Ureter (tissue), 1 donor: Measurements from ENCODE around the gene RPTOR. TPM values are rescaled to one million over a fixed set of nuclear protein-coding genes. Genes with fewer than 3 reads are reported as not detected.
"Not testable (repeated sequence)": the region's sequence is repeated elsewhere in the genome, so short reads cannot be mapped to it uniquely, and the experiment has no call there.

Source experiments
- DNase-seq: peaks from one replicate; pipeline ENCODE4 v3.0.0-alpha.2; 2020; ENCODE audit warnings: low spot score
- total RNA-seq: library from RNA; stranded (reverse); gene quantifications from one replicate; pipeline ENCODE4 v1.2.4, GENCODE V29; 2023
- donor health status: DM: yes; HTN: yes; CAD: no.

Gene RPTOR
- total RNA-seq, 1 donor from 2014 or later: 64.2 TPM

DNA sequence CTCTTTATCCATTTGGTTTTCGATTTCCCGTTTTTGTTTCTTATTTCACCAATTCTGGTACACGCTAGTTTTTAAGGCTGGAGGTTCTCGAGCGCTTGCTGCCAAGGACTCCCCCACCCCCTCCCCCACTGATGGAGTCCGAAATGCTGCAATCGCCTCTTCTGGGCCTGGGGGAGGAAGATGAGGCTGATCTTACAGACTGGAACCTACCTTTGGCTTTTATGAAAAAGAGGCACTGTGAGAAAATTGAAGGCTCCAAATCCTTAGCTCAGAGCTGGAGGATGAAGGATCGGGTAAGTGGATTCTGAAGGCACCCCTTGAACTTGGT is 825 bp downstream of the RPTOR start:
- no peak for DNase-seq

DNA sequence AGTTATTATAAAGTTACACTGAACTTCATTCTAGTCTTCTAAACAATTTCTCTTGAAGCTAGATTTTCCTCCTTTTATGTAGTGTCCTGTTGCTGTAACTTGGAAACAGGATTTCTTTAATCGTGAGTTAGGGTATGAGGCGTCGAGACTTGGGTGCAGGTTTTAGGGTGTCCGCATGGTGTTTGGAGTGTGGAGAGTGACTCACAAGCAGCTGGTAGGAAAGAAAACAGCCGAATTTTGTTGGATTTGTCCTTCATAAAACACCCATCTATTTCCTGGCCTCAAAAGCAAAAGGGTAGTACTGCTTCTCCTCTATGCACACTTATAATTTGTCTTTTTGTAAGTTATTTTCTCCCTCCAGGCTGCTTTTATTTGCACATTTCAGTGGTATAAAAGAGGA is 1.6 kb downstream of the RPTOR start:
- no peak for DNase-seq

DNA sequence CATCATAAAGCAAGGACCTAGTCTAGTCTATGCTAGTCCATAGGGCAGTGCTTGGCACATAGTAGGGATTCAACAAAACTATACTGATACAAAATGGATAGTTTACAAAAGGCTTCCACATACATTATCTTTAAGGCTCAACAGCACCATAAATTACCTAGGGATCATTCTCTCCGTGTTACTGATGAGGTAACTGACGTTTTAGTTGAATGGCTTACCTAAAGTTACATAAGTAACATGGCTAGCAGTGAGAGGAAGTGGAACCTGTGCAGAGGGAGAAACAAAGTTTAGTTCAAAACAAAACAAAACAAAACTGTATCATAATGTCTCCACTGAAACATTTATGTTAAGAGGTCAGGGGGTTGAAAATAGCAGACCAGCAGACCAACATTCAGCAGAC is 7.9 kb downstream of the RPTOR start:
- no peak for DNase-seq

DNA sequence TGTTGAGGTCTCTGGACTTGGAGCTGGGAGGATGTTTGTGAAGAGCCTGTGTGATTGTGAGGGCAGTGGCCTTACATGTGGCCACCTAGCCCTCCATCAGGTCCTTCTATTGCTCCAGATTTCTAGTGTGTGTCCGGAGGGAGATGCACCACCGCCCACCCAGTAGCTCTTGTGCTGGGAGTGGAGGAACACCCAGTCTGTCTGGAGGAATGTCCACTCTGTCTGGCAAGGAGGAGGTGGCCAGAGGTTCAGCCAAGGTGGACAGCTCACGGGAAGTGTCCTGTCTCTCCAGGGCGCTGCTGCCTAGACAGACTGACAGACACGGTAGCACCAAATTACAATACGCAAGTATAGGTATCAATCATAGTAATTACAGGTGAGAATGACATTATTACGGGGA is 10.6 kb downstream of the RPTOR start:
- no peak for DNase-seq

DNA sequence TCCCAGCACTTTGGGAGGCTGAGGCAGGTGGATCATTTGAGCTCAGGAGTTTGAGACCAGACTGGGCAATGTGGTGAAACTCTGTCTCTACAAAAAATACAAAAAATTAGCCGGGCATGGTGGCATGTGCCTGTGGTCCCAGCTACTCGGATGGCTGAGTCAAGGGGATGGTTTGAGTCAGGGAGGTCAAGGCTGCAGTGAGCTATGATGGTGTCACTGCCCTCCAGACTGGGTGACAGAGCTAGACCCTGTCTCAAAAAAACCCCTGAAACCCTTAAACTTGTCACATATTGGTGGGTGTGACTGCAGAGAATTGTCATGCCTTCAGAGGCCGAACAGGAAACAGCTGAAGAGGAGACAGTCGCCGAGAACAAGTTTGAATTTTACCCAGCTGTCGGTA is 13.4 kb downstream of the RPTOR start:
- DNase-seq: no peak

DNA sequence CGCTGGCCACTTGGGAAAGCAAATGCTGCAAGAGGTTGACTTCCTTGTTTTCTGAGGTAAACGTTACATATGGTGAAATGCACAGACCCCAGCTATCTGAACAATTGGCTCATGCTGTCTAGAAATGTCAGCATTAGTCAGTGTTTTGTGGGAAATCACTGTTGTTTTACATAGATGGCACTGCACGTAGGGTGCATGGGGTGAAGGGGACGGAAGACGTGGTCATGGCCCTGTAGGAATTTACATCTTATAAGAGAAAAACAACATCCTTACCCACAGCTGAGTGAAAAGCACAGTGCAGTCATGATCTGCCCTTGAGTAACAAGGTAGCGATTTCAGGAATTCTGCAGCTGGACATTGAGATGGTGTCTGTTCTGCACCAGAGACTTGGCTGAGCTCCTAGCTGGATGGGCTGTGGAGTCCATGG is 15.2 kb downstream of the RPTOR start:
- DNase-seq: no peak

DNA sequence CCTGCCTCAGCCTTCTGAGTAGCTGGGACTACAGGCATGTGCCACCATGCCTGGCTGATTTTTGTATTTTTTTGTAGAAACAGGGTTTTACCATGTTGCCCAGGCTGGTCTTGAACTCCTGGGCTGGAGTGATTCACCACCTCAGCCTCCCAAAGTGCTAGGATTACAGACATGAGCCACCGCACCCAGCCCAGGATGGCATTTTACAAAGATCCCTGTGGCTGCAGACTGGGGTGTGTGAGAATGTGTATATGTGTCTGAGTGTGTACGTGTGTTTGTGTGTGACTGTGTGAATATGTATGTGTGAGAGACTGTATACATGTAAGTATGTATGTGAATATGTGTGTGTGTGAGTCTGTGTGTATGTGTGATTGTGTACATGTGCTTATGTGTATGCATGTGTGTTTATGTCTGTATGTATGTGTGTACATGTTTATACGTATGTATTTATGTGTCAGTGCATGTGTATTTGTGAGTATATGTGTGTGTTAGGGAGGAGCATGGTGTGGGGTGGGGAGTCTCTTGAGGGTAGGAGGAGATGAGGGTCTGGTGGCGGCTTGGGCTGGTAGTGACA is 17.0 kb downstream of the RPTOR start:
- no peak for DNase-seq

DNA sequence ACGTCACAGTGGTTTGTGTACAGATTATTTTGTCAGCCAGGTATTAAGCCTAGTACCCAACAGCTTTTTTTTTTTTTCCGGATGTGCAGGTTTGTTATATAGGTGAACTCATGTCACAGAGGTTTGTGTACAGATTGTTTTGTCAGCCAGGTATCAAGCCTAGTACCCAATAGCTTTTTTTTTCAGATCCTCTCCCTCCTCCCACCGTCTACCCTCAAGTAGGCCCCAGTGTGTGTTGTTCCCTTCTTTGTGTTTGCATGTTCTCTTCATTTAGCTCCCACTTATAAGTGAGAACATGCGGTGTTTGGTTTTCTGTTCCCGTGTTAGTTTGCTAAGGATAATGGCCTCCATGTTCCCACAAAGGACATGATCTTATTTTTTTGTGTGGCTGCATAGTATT is 19.9 kb downstream of the RPTOR start:
- no peak for DNase-seq

DNA sequence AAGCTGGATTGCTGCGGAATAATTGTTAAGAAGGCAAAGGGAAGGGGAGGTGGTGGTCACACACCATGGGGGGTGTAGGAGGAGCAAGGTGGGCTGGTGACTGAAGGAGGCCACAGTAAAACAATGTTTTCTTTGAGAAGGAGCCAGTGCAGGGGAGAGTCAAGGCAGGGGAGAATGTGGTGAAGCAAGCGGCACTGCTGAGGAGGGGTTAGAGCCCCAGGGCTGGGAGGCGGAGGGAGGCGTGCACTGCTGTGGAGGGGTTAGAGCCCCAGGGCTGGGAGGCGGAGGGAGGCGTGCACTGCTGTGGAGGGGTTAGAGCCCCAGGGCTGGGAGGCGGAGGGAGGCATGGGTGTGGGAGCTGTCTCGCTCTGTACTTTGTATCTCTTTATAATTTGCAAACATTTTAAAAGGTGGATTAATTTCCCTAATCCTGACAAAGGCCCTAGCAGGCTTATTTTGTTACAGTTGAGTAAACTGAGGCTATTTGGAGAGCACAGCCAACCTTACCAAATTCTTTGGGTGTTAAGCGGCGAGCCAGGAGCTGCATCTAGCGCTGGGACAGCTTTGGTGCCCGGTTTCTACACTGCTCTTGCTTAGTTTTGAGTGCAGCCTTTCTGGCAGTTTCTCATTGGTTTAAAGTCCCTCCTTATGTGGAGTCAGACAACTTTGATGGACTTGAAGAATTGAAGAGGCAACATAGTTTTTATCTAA is 20.9 kb downstream of the RPTOR start:
- no peak for DNase-seq

DNA sequence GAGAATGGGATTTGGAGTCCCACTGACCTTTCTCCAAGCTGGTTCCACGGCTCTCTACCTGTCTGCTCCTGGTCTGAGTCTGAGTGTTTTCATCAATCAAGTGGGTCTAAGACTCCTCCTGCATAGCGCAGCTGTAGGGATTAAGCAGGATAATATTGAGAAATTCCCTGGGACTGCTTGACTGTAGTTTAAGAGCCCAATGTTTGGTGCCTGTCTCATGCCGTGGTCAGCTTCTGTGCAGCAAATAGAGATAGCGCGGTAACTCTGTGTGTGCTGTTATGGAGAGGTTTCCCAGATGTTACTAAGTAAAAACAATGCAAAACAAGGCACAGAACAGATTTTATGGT is 21.4 kb downstream of the RPTOR start:
- no peak for DNase-seq

DNA sequence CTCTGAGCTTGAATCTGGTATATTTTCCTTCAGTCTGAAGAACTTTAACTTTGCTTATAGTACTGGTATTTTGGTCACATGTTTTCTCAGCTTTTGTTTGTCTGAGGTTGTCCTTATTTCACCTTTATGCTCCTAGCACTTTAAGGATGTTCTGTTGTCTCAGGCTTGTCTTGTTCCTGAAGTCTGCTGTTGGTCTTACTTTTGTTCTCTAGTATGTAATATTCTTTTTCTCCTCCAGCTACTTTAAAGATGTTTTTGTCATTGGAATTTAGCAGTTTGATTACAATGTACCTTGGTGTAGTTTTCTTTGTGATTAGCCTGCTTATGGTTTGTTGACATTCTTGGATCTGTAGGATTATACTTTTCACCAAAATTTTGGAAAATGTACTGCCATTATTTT is 23.6 kb downstream of the RPTOR start:
- DNase-seq: no peak

DNA sequence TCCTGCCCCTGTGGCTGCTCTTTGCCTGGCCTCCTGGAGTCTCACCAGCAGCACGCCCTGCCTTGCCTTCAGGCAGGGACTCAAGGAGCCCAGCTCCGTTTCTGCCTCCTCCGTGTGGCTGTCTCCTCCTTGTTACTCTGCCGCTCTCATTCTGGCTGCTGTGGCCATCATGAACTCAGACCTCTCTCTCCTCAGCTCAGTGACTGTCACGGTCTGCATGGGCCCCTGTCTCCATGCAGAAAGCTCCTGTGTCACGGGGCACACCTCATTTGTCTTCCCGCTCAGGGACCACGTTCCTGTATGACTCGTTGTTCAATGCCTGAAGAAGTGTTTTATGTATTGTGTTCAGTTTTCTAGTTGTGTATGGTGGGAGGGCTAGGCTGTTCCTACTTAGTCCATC is 25.3 kb downstream of the RPTOR start:
- DNase-seq: no peak

DNA sequence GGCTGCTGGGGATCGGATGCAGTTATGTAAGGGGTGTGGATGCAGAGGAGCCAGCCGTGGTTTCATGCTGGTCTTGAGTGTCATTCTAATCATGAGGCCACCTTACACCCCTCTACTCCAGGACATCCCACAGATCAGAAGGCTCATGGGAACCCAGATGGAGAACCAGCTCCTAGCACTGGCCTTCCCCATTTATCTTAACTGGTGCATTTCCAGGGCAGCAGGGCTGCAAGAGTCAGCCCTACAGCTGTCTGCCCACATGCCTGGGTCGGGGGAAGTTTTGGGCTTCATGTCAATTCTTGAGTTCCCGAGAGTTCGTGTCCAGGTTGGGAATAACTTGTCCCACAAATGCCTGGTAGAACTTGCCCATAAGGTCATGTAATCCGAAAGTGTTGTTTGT is 29.1 kb downstream of the RPTOR start:
- DNase-seq: no peak

DNA sequence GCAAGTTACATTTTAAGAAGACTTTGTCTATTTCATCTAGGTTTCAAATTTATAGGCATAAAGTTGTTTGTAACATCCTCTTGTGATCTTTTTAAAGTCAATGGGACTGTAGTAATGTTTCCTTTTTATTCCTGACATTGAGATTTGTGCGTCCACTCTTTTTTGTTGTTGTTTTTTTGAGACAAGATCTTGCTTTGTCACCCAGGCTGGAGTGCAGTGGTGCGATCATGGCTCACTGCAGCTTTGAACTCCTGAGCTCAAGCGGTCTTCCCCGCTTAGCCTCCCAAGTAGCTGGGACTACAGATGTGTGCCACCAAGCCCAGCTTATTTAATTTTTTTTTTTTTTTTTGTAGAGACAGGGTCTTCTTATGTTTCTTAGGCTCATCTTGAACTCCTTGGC is 29.9 kb downstream of the RPTOR start:
- no peak for DNase-seq

DNA sequence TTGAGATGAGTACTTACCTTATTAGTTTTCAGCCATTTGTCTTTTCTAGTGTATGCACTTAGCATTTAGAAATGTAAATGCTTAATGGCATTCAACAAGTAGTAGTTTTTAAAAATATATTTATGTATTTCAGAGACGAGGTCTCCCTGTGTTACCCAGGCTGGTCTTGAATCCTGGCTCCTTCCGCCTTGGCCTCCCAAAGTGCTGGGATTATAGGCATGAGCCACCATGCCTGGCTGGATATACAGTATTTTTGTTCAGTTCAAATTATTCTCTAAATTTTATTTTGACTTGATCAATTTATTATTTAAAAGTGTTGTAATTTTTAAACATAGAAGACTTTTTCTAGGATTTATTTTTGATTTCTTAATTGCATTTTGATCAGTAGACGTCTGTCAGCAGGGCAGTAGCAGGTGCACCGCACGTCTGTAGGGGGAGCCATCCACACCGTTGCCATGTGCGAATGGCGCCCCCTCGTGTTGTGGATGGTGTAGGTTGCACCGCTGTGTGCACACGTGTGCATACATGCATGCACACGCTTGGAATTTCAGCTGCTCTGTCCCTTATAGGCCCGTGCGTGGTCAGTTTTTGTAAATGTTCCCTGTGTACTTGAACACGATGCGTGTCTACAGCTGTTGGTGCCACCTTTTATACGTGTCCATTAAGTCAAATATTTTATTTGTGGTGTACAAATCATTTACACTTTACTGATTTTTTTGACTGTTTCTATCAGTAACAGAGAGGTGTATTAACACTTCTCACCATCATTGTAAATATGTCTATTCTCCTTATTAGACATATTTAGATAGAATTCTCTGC is 30.6 kb downstream of the RPTOR start:
- peak; percentile 83 for DNase-seq

DNA sequence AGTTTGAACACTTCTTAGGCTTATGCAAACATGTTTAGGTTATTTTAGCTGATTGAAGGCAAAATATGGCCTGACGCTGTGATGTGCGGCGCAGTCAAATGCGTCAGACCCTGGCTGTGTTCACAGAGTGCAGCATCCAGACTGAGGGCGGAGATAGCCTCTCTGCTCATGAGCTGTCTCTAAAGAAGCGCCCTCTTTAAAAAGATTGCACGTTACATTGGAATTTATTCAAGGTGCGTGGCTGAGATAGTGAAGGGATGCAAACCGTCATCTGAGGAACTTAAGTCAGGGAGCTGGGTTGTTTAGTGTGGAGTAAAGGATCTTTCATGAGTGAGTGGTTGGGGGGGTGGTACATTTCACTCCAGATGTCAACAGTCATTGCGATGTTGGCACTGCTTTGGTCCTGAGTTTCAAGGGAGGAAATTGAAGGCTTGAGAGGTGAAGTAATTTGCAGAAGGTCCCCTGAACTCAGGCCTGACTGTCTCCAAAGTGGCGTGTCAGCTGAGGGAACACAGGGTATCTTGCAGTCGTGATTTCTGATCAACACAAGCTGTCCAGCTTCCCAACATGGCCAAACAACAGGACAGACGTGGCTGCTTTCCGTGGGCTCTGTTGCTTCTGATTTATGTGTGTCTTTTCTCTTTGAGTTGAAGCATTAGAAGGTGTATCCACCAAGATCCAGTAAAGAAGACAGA is 33.4 kb downstream of the RPTOR start:
- DNase-seq: no peak

DNA sequence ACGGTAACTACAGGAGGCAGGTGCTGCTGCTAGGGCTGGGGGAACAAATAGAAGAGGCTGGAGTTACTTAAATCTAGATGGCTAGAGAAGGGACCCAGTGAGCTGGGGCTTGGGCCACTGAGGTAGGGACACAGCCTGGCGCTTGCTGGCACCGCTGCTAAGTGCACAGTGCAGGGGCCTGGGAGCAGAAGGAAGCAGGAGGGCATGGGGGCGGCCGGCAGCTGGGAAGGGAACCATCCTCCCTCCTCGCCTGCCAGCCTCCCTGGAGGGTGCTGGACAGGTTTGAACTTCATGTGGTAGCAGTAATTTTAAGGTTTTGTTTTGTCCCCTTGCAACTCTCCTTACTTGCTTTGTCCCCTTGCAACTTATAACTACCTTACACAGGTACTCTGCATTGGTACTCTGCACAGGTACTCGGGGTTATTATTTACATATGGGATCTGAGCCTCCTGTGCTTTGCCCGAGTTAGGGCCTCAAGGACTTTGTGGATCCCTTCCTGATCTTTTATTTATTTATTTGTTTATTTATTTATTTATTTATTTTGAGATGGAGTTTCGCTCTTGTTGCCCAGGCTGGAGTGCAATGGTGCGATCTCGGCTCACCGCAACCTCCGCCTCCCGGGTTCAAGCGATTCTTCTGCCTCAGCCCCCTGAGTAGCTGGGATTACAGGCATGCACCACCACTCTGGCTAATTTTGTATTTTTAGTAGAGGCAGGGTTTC is 34.2 kb downstream of the RPTOR start:
- DNase-seq: not testable (repeated sequence)

DNA sequence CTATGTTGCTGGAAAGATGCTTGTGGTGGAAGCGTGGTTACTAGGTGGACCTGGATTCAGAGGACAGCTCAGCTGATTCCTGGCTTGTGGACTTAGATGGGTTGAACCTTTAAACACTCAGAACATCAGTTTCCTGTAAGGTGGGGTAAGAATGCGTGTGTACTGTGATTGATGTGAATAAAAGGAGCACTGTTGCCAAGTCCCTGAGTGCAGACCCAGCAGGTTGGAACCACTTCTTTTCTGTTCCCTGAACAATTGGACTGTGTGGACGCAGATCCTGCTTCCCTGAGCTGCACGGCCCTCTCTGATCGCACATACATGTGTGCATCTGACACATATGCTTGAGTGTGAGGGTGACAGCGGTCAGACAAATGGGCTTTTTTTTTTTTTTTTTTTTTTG is 37.5 kb downstream of the RPTOR start:
- DNase-seq: no peak

DNA sequence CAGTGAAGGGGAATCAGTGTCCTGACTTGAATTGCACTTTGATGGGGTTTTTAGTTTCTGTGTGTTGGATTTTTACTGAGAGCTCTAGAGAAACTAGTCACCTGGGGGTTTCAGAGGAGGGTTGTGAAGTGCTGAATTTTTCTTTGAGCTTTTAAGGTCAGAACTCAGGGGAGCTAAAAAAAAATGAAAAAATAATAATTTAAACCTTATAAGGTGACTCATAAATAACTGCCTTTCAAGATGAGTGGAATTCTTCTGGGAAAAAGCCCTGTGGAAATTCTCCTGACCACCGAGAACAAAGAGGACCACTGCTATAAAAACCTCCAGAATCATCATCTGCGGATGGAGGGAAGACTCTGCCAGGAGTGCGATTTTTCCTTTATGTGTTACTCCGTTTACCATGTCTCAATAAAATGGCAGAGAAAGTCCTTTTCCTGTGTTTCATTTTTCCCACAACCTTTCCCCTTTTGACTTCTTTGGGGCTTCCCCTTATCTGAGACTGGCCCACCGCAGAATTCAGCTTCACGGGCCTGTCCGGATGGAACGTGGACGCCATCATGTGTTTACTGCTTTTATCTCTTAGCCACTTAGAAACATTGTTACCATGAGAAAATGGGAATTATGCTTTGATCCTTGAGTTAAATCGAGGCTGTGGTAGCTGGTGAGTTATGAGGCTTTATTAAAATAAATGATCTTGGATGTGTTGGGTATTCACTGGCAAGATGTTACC is 39.7 kb downstream of the RPTOR start:
- DNase-seq: no peak

DNA sequence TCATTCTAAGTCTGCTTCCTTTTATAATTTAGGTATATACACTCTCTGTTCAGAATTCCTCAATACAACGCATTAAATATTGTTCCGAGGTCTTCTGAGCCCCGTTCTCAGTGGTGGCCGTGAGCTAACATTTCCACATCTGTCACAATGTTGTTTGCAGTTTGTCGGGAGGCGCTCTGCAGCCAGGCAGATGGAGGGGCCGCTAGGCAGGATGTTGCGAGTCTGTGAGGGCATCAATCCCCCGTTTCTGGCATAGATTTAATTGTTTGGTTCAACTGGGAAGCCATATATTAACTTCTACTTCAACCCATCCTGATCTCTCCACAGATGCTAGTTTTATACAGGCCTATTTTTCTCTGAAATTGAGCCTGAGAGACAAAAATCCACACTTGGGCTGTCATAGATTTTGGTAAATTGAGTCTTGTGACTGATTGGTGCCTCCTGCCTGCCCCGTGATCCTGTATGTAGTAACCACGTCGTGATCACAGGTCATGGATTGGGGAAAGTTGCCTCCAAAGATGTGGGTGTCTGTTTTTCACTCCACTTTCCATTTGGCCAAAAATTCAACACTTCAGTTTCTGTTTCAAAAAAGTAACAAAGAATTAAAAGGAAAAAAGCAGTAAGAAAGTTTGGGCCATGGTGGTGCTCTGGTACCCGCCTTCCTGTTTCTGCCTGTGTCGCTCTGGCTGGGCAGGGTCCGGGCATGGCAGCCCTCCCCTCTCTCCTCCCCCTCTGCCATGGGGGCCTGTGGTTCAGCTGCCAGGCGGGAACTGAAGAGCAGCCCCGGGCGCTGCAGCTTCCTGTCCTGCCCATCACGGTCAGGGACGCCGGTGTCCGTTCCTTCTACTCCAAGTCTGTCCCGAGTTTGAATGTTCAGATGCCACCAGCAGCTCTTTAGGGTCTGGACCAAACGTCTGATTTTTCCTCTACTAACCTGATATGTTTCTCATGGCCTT is 41.5 kb downstream of the RPTOR start:
- DNase-seq: no peak
